ENCODE measurements around the gene DOK5.

The DOK5 gene

DNA sequence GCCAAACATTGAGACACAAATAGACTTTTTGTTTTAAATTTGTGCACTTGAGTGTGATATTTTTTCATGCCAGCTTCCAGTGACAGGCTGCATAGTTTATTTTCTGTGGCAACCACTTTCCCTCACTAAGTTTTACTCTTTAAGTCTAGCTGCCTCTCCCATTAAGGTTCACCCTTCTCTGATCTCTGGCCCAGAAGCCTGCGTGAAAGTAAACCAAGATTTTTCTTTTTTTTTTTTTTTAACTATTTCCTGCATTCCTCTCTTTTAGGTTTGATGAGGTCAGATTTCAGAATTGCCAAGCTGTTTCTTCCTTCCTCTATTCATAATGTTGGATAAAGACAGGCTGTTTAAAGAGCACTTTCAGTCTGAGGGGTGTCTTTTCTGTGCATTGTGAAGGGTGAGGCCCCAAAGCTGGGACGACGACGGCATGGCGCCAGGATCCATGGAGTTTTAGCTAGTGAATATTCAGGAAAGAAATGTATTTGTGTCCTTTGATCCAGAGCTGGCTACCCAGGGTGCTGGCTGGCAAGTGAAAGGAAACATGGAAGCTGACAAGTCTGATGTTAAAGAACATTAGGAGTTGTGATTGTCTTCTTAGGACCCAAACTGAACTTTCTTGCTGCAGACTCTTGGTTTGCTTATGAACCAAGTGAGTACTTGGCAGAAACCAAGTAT lies 50.7 kb downstream of the DOK5 start:
- Histone ChIP-seq H3K27ac (ENCODE audit: low read length) (no peak overlapping the region), H3K27me3 (ENCODE audit: insufficient read depth, low read length, poor library complexity) (peaks cover 12% of the 10 kb centered on the region), H2AFZ (ENCODE audit: low read depth, low read length) (no peak overlapping the region), H3K9ac (ENCODE audit: low read depth, low read length) (no peak overlapping the region), H3K4me3 (ENCODE audit: low read depth in 1 of 2, low read length in 2 of 2) (no peak overlapping the region), H3K36me3 (ENCODE audit: insufficient read depth, low read length) (no peaks in the 10 kb centered on the region), H3K79me2 (ENCODE audit: insufficient read depth, low read length) (no peaks in the 10 kb centered on the region), H3K4me2 (ENCODE audit: insufficient read depth, low read length) (no peak overlapping the region), H3K4me1 (ENCODE audit: insufficient read depth, low read length) (no peaks in the 10 kb centered on the region), H3K9me3 (ENCODE audit: insufficient read depth, low read length, severe bottlenecking) (no peaks in the 10 kb centered on the region), H4K20me1 (ENCODE audit: insufficient read depth, low read length) (no peaks in the 10 kb centered on the region)
- DNase-seq (no peak), ATAC-seq (ENCODE audit: insufficient read depth, low read depth) (no peak)
- TF ChIP-seq CTCF (IDR thresholded peaks at IDR 0.05; ENCODE audit: borderline replicate concordance, extremely low read depth, low read length, poor library complexity, severe bottlenecking) (no peak), EZH2 (IDR thresholded peaks at IDR 0.05; ENCODE audit: borderline replicate concordance, low read depth, low read length, severe bottlenecking) (no peak)

DNA sequence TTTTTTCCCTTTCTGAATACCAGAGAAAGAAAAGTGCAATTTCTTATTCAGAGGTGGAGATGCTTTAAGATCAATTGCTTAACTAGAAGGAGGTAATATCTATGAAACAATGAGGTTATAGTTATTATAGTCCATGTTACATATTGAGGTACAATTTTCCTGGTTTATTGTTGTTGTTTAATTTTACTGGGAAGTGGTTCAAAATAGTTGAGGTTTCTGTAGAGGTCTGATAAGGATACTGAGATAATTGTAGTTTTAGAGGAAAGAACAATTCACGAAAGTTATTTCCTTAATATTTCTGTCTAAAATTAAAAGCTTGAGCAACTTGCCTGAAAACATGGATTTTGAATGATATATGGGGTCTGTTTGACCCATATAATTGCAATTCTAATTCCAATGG lies 51.4 kb downstream of the DOK5 start:
- no peak for TF ChIP-seq EZH2 (IDR thresholded peaks at IDR 0.05; ENCODE audit: borderline replicate concordance, low read depth, low read length, severe bottlenecking)
- TF ChIP-seq CTCF (IDR thresholded peaks at IDR 0.05; ENCODE audit: borderline replicate concordance, extremely low read depth, low read length, poor library complexity, severe bottlenecking): no peak
- ATAC-seq (ENCODE audit: insufficient read depth, low read depth) (no peak), DNase-seq (no peak)
- Histone ChIP-seq H3K36me3 (ENCODE audit: insufficient read depth, low read length) (no peaks in the 10 kb centered on the region), H3K4me3 (ENCODE audit: low read depth in 1 of 2, low read length in 2 of 2) (no peak overlapping the region), H3K4me2 (ENCODE audit: insufficient read depth, low read length) (no peak overlapping the region), H3K9ac (ENCODE audit: low read depth, low read length) (no peak overlapping the region), H3K27me3 (ENCODE audit: insufficient read depth, low read length, poor library complexity) (peaks cover 12% of the 10 kb centered on the region), H4K20me1 (ENCODE audit: insufficient read depth, low read length) (no peaks in the 10 kb centered on the region), H3K27ac (ENCODE audit: low read length) (no peak overlapping the region), H3K9me3 (ENCODE audit: insufficient read depth, low read length, severe bottlenecking) (no peaks in the 10 kb centered on the region), H3K4me1 (ENCODE audit: insufficient read depth, low read length) (no peaks in the 10 kb centered on the region), H2AFZ (ENCODE audit: low read depth, low read length) (no peak overlapping the region), H3K79me2 (ENCODE audit: insufficient read depth, low read length) (no peaks in the 10 kb centered on the region)

- DNase-seq (no peak), ATAC-seq (ENCODE audit: insufficient read depth, low read depth) (no peak)
- Histone ChIP-seq H3K36me3 (ENCODE audit: insufficient read depth, low read length) (no peaks in the 10 kb centered on the region), H2AFZ (ENCODE audit: low read depth, low read length) (no peak overlapping the region), H3K27ac (ENCODE audit: low read length) (no peak overlapping the region), H3K79me2 (ENCODE audit: insufficient read depth, low read length) (no peaks in the 10 kb centered on the region), H3K4me3 (ENCODE audit: low read depth in 1 of 2, low read length in 2 of 2) (no peak overlapping the region), H4K20me1 (ENCODE audit: insufficient read depth, low read length) (no peaks in the 10 kb centered on the region), H3K4me1 (ENCODE audit: insufficient read depth, low read length) (no peaks in the 10 kb centered on the region), H3K9me3 (ENCODE audit: insufficient read depth, low read length, severe bottlenecking) (no peaks in the 10 kb centered on the region), H3K4me2 (ENCODE audit: insufficient read depth, low read length) (no peak overlapping the region), H3K27me3 (ENCODE audit: insufficient read depth, low read length, poor library complexity) (peaks cover 11% of the 10 kb centered on the region), H3K9ac (ENCODE audit: low read depth, low read length) (no peak overlapping the region)
- TF ChIP-seq CTCF (IDR thresholded peaks at IDR 0.05; ENCODE audit: borderline replicate concordance, extremely low read depth, low read length, poor library complexity, severe bottlenecking) (no peak), EZH2 (IDR thresholded peaks at IDR 0.05; ENCODE audit: borderline replicate concordance, low read depth, low read length, severe bottlenecking) (no peak)
Observed at GRCh38 chr20:54532573-54532972, 57.2 kb downstream of the DOK5 start.
